HepG2 (cell line): Measurements from ENCODE around the gene MADCAM1. TPM values are rescaled to one million over a fixed set of nuclear protein-coding genes. Genes with fewer than 3 reads are reported as not detected.

Experiments
- AKNA ChIP-seq: sonication (generic); formaldehyde crosslinking; IDR thresholded peaks from 2 replicates; pipeline ENCODE4 v1.4.0; 2020; ENCODE audit warnings: missing genetic modification reagents, borderline replicate concordance
- BRD4 ChIP-seq: sonication (generic); formaldehyde crosslinking; IDR thresholded peaks from 2 replicates; pipeline ENCODE4 v1.4.0; 2020; ENCODE audit warnings: missing genetic modification reagents
- CREB1 ChIP-seq, 2 experiments: fragments of 450-650 bp in 1 of 2; IDR thresholded peaks; 2 replicates each; pipeline ENCODE4 v1.6.1; 2016 to 2017; ENCODE audit warnings: control low read depth in 1 of 2, mild to moderate bottlenecking in 1 of 2, missing compliant biosample characterization in 1 of 2, missing genetic modification characterization in 1 of 2
- FOXK1 ChIP-seq: sonication (generic); formaldehyde crosslinking; IDR thresholded peaks from 2 replicates; pipeline ENCODE4 v1.4.0; 2020; ENCODE audit warnings: low read depth, missing genetic modification reagents, borderline replicate concordance
- HES4 ChIP-seq: sonication (generic); formaldehyde crosslinking; IDR thresholded peaks from 2 replicates; pipeline ENCODE4 v1.9.0; 2021; ENCODE audit warnings: mild to moderate bottlenecking, missing genetic modification reagents, borderline replicate concordance
- HMGXB4 ChIP-seq, 2 experiments: sonication (generic) in 1 of 2; formaldehyde crosslinking in 1 of 2; IDR thresholded peaks; 2 replicates each; pipeline versions ENCODE4 v1.4.0 to v1.6.1; 2018 to 2020; ENCODE audit warnings: missing genetic modification reagents in 2 of 2, borderline replicate concordance in 1 of 2, low read depth in 1 of 2, mild to moderate bottlenecking in 1 of 2, missing biosample characterization in 1 of 2
- ZNF24 ChIP-seq: fragments of 450-650 bp; IDR thresholded peaks from 2 replicates; pipeline ENCODE4 v1.6.1; 2017; ENCODE audit warnings: antibody characterized with exemption, mild to moderate bottlenecking
- ZNF407 ChIP-seq: sonication (generic); formaldehyde crosslinking; IDR thresholded peaks from one replicate; pipeline ENCODE4 v1.5.1; 2020; ENCODE audit warnings: mild to moderate bottlenecking, missing genetic modification reagents; ENCODE audit errors: not compliant biosample characterization
- ZNF567 ChIP-seq: sonication (generic); formaldehyde crosslinking; IDR thresholded peaks from 2 replicates; pipeline ENCODE4 v1.8.1; 2023; ENCODE audit warnings: mild to moderate bottlenecking, missing genetic modification reagents, borderline replicate concordance
- ZNF660 ChIP-seq: sonication (generic); formaldehyde crosslinking; IDR thresholded peaks from 2 replicates; pipeline ENCODE4 v1.5.1; 2020; ENCODE audit warnings: mild to moderate bottlenecking, low read depth, missing genetic modification reagents, borderline replicate concordance
- polyA plus RNA-seq, 8 experiments: library from polyadenylated mRNA; depleted of rRNA in 3 of 8; stranded (reverse) in 7 of 8; unstranded in 1 of 8; fragments of >200 nt; fragmentation: Illumina TruSeq in 4 of 8; extraction: Trizol in 4 of 8; gene quantifications; 2 replicates each; pipeline versions ENCODE4 v1.2.1 to v1.2.3, GENCODE V29; 2011 to 2016; ENCODE audit warnings: low read depth in 4 of 8, missing spikeins in 1 of 8, mixed read lengths in 1 of 8; ENCODE audit not compliant: insufficient read depth in 1 of 8
- total RNA-seq, 5 experiments: library from RNA; depleted of rRNA; stranded (reverse); fragments of >200 nt; fragmentation: Illumina TruSeq; extraction: Trizol; gene quantifications; 2 replicates each; pipeline ENCODE4 v1.2.3, GENCODE V29; 2016; ENCODE audit warnings: low read depth in 1 of 5

MADCAM1 gene
- total and polyA plus RNA-seq, 2 of the 13 experiments (the other 11 are each of a cell fraction or from before 2014, with no cell fraction given), result 0.29 to 0.33 TPM

GRCh38 chr19:494171-495080 is 1.9 kb upstream of the MADCAM1 start (continued):
- TF ChIP-seq ZNF407, result no peak
- TF ChIP-seq ZNF660 (CRISPR knock-in tag), result no peak
- no peak for TF ChIP-seq FOXK1 (CRISPR knock-in tag)
- TF ChIP-seq HMGXB4 (CRISPR knock-in tag; IDR thresholded peaks at IDR 0.05; ENCODE audit: borderline replicate concordance in 1 of 2, low read depth in 1 of 2), result peak in 1 of 2 experiments; percentile 39; a peak in 1 of 4 replicates
- TF ChIP-seq AKNA (CRISPR knock-in tag), result no peak
- TF ChIP-seq CREB1 (IDR thresholded peaks at IDR 0.05), result no peak
- no peak for TF ChIP-seq CREB1 (CRISPR knock-in tag; IDR thresholded peaks at IDR 0.05)
- no peak for TF ChIP-seq ZNF567 (CRISPR knock-in tag)
- TF ChIP-seq HES4, result no peak
- TF ChIP-seq BRD4 (CRISPR knock-in tag), result no peak
- no peak for TF ChIP-seq ZNF24
